Islet precursor cell (in vitro differentiated cells): ENCODE measurements around the gene RGPD3.
"Not testable (repeated sequence)": the region's sequence is repeated elsewhere in the genome, so short reads cannot be mapped to it uniquely, and the experiment has no call there.

ENCODE experiments used
- DNase-seq: peaks from one replicate; pipeline ENCODE4 v3.0.0-alpha.2; 2018

The RGPD3 gene

GRCh38 chr2:106468107-106468506, at the start of gene RGPD3:
TSS of gene RGPD3 (minus strand) at chr2:106468413. CDS start at chr2:106468288, 125 bp downstream.
- DNase-seq, result peak; percentile 29

GRCh38 chr2:106517329-106517728, 49.1 kb upstream of the RGPD3 start:
- no peak for DNase-seq

GRCh38 chr2:106516864-106517263, 48.7 kb upstream of the RGPD3 start:
- DNase-seq, result no peak

GRCh38 chr2:106516436-106516835, 48.2 kb upstream of the RGPD3 start:
- no peak for DNase-seq

GRCh38 chr2:106514827-106515226, 46.6 kb upstream of the RGPD3 start:
- DNase-seq, result not testable (repeated sequence)

- not testable (repeated sequence) for DNase-seq
Observed at GRCh38 chr2:106513391-106513790, 45.2 kb upstream of the RGPD3 start.

GRCh38 chr2:106511934-106512333, 43.7 kb upstream of the RGPD3 start:
- not testable (repeated sequence) for DNase-seq

- DNase-seq, result not testable (repeated sequence)
Observed at GRCh38 chr2:106511476-106511901, 43.3 kb upstream of the RGPD3 start.

- DNase-seq, result not testable (repeated sequence)
Observed at GRCh38 chr2:106510791-106511190, 42.6 kb upstream of the RGPD3 start.

- DNase-seq, result not testable (repeated sequence)
Observed at GRCh38 chr2:106509374-106509770, 41.2 kb upstream of the RGPD3 start.

GRCh38 chr2:106508660-106509373, 40.6 kb upstream of the RGPD3 start:
- not testable (repeated sequence) for DNase-seq

GRCh38 chr2:106506002-106506687, 37.9 kb upstream of the RGPD3 start:
- DNase-seq, result not testable (repeated sequence)

GRCh38 chr2:106504787-106505186, 36.6 kb upstream of the RGPD3 start:
- DNase-seq, result not testable (repeated sequence)

- not testable (repeated sequence) for DNase-seq
Observed at GRCh38 chr2:106504192-106504591, 36.0 kb upstream of the RGPD3 start.

GRCh38 chr2:106502351-106502750, 34.1 kb upstream of the RGPD3 start:
- not testable (repeated sequence) for DNase-seq

- DNase-seq, result not testable (repeated sequence)
Observed at GRCh38 chr2:106500350-106500749, 32.1 kb upstream of the RGPD3 start.

- not testable (repeated sequence) for DNase-seq
Observed at GRCh38 chr2:106498549-106498948, 30.3 kb upstream of the RGPD3 start.

- not testable (repeated sequence) for DNase-seq
Observed at GRCh38 chr2:106492913-106493312, 24.7 kb upstream of the RGPD3 start.

- DNase-seq, result not testable (repeated sequence)
Observed at GRCh38 chr2:106492399-106492798, 24.2 kb upstream of the RGPD3 start.

GRCh38 chr2:106489701-106490100, 21.5 kb upstream of the RGPD3 start:
- DNase-seq, result not testable (repeated sequence)

- DNase-seq, result peak; percentile 59
Observed at GRCh38 chr2:106487386-106488191, 19.4 kb upstream of the RGPD3 start.

- not testable (repeated sequence) for DNase-seq
Observed at GRCh38 chr2:106486551-106487385, 18.6 kb upstream of the RGPD3 start, which contains the start of gene CD8B2. TSS of gene CD8B2 (plus strand) at chr2:106487364. CDS start at chr2:106487427, 63 bp downstream.
